ENCODE measurements around the gene EIF3L. TPM values are rescaled to one million over a fixed set of nuclear protein-coding genes. Genes with fewer than 3 reads are reported as not detected.

EIF3L gene
- total RNA-seq, 1 experiment from 2014 or later: 739 TPM

DNA sequence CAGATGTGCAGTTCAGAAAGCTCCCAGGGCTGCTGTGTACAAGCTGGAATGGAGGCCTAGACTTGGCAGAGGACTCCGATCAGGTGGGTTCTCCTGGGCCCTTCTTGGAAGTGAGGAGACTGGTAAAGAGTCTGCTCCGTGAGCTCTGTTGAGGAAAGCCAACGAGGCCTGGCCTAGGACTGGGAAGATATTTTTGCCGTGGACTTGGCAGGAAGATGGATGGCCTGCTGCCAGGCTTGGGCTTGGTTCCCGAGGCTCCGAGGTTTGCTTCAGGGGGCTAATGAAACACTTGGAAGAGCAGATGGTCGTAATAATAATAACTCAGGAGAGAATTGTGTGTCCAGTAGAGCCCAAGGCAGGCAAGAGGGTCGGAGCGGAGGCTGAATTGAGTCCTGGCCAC lies 22.2 kb upstream of the EIF3L start:
- no peak overlapping the region for H3K4me3 Mint-ChIP-seq
- peaks cover 34% of the 10 kb centered on the region for H3K27me3 Mint-ChIP-seq (ENCODE audit: low read depth)
- no peak for DNase-seq

More for the DNA sequence above, 22.2 kb upstream of the EIF3L start:
- WGBS (ENCODE audit: extremely low coverage, insufficient read length, low lambda C conversion rate): no CpG with 5 or more reads among the region's 9 CpGs
- Histone ChIP-seq H3K23me2 (ENCODE audit: insufficient read length, low read depth, low read length, poor library complexity, severe bottlenecking) (no peaks in the 10 kb centered on the region), H4K5ac (ENCODE audit: insufficient read length, low read depth, low read length) (no peak overlapping the region), H3T11ph (ENCODE audit: low read length) (no peak overlapping the region), H3K18ac (ENCODE audit: insufficient read length, low read depth, low read length) (no peak overlapping the region), H4K91ac (ENCODE audit: insufficient read length, low read depth, low read length) (no peak overlapping the region), H3K23ac (ENCODE audit: insufficient read length, low read depth, low read length) (no peak overlapping the region), H3K79me2 (ENCODE audit: insufficient read depth, low read length) (no peaks in the 10 kb centered on the region), H2BK15ac (ENCODE audit: low read depth, low read length) (no peak overlapping the region), H3K27ac (ENCODE audit: insufficient read length, low read depth, low read length) (no peak overlapping the region), H3K4me2 (ENCODE audit: insufficient read depth, insufficient read length, low read length) (no peak overlapping the region), H4K20me1 (ENCODE audit: control insufficient read depth, insufficient read depth, insufficient read length) (no peaks in the 10 kb centered on the region), H3K4ac (ENCODE audit: low read depth, low read length) (no peak overlapping the region), H2BK12ac (ENCODE audit: insufficient read length, low read depth, low read length) (no peak overlapping the region), H3K27me3 (ENCODE audit: insufficient read depth, low read length) (no peaks in the 10 kb centered on the region; the same call in 1 of the 2 replicates), H2BK120ac (ENCODE audit: low read depth, low read length, poor library complexity, severe bottlenecking) (no peak overlapping the region), H3K56ac (ENCODE audit: insufficient read length, low read depth, low read length) (no peak overlapping the region), H3K9ac (ENCODE audit: extremely low read depth, insufficient read length, low read length) (no peak overlapping the region), H2AFZ (ENCODE audit: low read length) (no peak overlapping the region), H4K8ac (replicated peaks; ENCODE audit: insufficient read length, low read depth, low read length) (no peak overlapping the region), H2BK5ac (ENCODE audit: insufficient read length, low read length) (no peak overlapping the region), H3K14ac (ENCODE audit: insufficient read depth, low read length) (no peak overlapping the region), H2AK5ac (ENCODE audit: insufficient read length, low read length) (no peak overlapping the region), H3K4me1 (ENCODE audit: insufficient read depth, low read length) (peaks cover 3% of the 10 kb centered on the region; the same call in 1 of the 2 replicates), H3K9me3 (ENCODE audit: control insufficient read depth, low read depth, low read length) (no peaks in the 10 kb centered on the region), H2BK20ac (ENCODE audit: low read depth, low read length, poor library complexity, severe bottlenecking) (no peak overlapping the region), H3K79me1 (ENCODE audit: insufficient read depth, low read depth, low read length, poor library complexity, severe bottlenecking) (no peaks in the 10 kb centered on the region)
- peaks cover 0 to 18% (median 9%) of the 10 kb centered on the region in 3 experiments; a peak in 4 of 7 replicates for H3K36me3 Mint-ChIP-seq (ENCODE audit: insufficient read depth in 1 of 3, low read depth in 3 of 3)
- peaks cover 14 to 22% of the 10 kb centered on the region in 2 experiments for H3K4me1 Mint-ChIP-seq
- TF ChIP-seq, protein P1, sequence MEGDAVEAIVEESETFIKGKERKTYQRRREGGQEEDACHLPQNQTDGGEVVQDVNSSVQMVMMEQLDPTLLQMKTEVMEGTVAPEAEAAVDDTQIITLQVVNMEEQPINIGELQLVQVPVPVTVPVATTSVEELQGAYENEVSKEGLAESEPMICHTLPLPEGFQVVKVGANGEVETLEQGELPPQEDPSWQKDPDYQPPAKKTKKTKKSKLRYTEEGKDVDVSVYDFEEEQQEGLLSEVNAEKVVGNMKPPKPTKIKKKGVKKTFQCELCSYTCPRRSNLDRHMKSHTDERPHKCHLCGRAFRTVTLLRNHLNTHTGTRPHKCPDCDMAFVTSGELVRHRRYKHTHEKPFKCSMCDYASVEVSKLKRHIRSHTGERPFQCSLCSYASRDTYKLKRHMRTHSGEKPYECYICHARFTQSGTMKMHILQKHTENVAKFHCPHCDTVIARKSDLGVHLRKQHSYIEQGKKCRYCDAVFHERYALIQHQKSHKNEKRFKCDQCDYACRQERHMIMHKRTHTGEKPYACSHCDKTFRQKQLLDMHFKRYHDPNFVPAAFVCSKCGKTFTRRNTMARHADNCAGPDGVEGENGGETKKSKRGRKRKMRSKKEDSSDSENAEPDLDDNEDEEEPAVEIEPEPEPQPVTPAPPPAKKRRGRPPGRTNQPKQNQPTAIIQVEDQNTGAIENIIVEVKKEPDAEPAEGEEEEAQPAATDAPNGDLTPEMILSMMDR (conservative IDR thresholded peaks at IDR 0.05): no peak
- no peaks in the 10 kb centered on the region for H3K9me3 Mint-ChIP-seq
- no peak overlapping the region; a peak in 1 of 7 replicates for H3K27ac Mint-ChIP-seq

Data from H9 (cell line).